T-cell (primary cell): ENCODE results near the gene SBNO1. TPM values are rescaled to one million over a fixed set of nuclear protein-coding genes. Genes with fewer than 3 reads are reported as not detected.
"Not testable (repeated sequence)": the region's sequence is repeated elsewhere in the genome, so short reads cannot be mapped to it uniquely, and the experiment has no call there.

Experiments used
- ATAC-seq, 4 experiments: fragments of 200-7000 bp in 3 of 4; fragments of 150-1000 bp in 1 of 4; cut with Tn5 transposase; replicated peaks in 1 of 4; 1 replicate in 3 of 4; 2 replicates in 1 of 4; pipeline ENCODE4 v1.10.0; 2021; ENCODE audit warnings: moderate library complexity in 3 of 4, mild to moderate bottlenecking in 2 of 4, moderate number of reproducible peaks in 1 of 4
- CTCF ChIA-PET, 2 donors: fragments of 300-600 bp; sonication (Branson Sonifier 250); formaldehyde crosslinking; loops; one replicate each; lab custom pipeline; 2022; ENCODE audit warnings: antibody characterized with exemption in 2 of 2; lab: Charles Lee
- POLR2A ChIA-PET, 2 donors: fragments of 300-600 bp; sonication (Branson Sonifier 250); formaldehyde crosslinking; loops; one replicate each; lab custom pipeline; 2022; ENCODE audit warnings: antibody characterized with exemption in 2 of 2; lab: Charles Lee
- DNase-seq, 35 experiments: peaks; one replicate each; pipeline versions ENCODE4 v3.0.0 to v3.0.0-alpha.2; 2013 to 2023
- H3K27ac ChIP-seq: one replicate; pipeline ENCODE4 v1.5.1; 2013; ENCODE audit warnings: low read length
- H3K27me3 ChIP-seq, 2 experiments: replicated peaks in 1 of 2; 1 replicate in 1 of 2; 2 replicates in 1 of 2; pipeline versions ENCODE4 v1.6.1 to v1.7.0; 2013; ENCODE audit warnings: low read length in 1 of 2, mixed read lengths in 1 of 2; ENCODE audit not compliant: control insufficient read depth in 2 of 2, insufficient read depth in 2 of 2; ENCODE audit errors: extremely low read depth in 1 of 2
- H3K36me3 ChIP-seq, 2 donors: 1 replicate in 1 of 2; 2 replicates in 1 of 2; pipeline versions ENCODE4 v1.6.1 to v1.7.0; 2013; ENCODE audit warnings: low read length in 1 of 2; ENCODE audit not compliant: control insufficient read depth in 2 of 2, insufficient read depth in 1 of 2; ENCODE audit errors: extremely low read depth in 1 of 2
- H3K4me1 ChIP-seq, 2 experiments: 1 replicate in 1 of 2; 2 replicates in 1 of 2; pipeline versions ENCODE4 v1.6.1 to v1.7.0; 2013; ENCODE audit warnings: low read length in 2 of 2, mixed read lengths in 1 of 2; ENCODE audit not compliant: insufficient read depth in 2 of 2, control insufficient read depth in 1 of 2; ENCODE audit errors: extremely low read depth in 1 of 2
- H3K4me3 ChIP-seq, 2 donors: 1 replicate in 1 of 2; 2 replicates in 1 of 2; pipeline versions ENCODE4 v1.5.1 to v1.7.0; 2013; ENCODE audit warnings: mild to moderate bottlenecking in 2 of 2, low read length in 1 of 2, moderate library complexity in 1 of 2; ENCODE audit not compliant: control insufficient read depth in 1 of 2; ENCODE audit errors: extremely low read depth in 1 of 2
- H3K9me3 ChIP-seq: 2 replicates; pipeline ENCODE4 v1.7.0; 2013
- H3K27ac Mint-ChIP-seq, 2 donors: one replicate each; pipeline ENCODE4 v1.8.0; 2020 to 2021; ENCODE audit warnings: mild to moderate bottlenecking in 2 of 2, mixed read lengths in 2 of 2
- H3K27me3 Mint-ChIP-seq, 2 donors: one replicate each; pipeline ENCODE4 v1.8.0; 2021 to 2022; ENCODE audit warnings: mixed read lengths in 2 of 2
- H3K36me3 Mint-ChIP-seq: one replicate; pipeline ENCODE4 v1.8.0; 2021; ENCODE audit warnings: mixed read lengths
- H3K4me1 Mint-ChIP-seq, 3 donors: one replicate each; pipeline ENCODE4 v1.8.0; 2020 to 2022; ENCODE audit warnings: mixed read lengths in 3 of 3, mild to moderate bottlenecking in 1 of 3
- H3K4me3 Mint-ChIP-seq, 3 donors: one replicate each; pipeline ENCODE4 v1.8.0; 2020 to 2022; ENCODE audit warnings: mild to moderate bottlenecking in 3 of 3, mixed read lengths in 3 of 3, moderate library complexity in 3 of 3
- H3K9me3 Mint-ChIP-seq, 3 donors: one replicate each; pipeline ENCODE4 v1.8.0; 2020 to 2022; ENCODE audit warnings: mixed read lengths in 3 of 3
- WGBS: methylation state at CpG from one replicate; pipeline ENCODE4 v1.1.5; 2013; ENCODE audit warnings: missing lambda C conversion rate; ENCODE audit not compliant: insufficient coverage; 5-methylcytosine and 5-hydroxymethylcytosine counted together
- total RNA-seq, 35 experiments: library from RNA in 6 of 35; stranded (reverse) in 6 of 35; fragments of 120-200 nt in 1 of 35; gene quantifications; one replicate each; pipeline versions ENCODE4 v1.2.1 to v1.2.4 and lab custom pipeline; 2013 to 2026

The SBNO1 gene
- total RNA-seq, 5 donors from 2014 or later (not counting 1 experiment from before 2014, with no cell fraction given) = 36.1 to 42.1 (median 38.6) TPM

- CTCF ChIA-PET = no interaction called here
- peaks cover 17 to 32% of the 10 kb centered on the region in 2 experiments for H3K4me1 ChIP-seq
- H3K27me3 ChIP-seq = no peaks in the 10 kb centered on the region
- Mint-ChIP-seq H3K9me3 (no peaks in the 10 kb centered on the region), H3K27me3 (no peaks in the 10 kb centered on the region), H3K36me3 (peaks cover 14% of the 10 kb centered on the region), H3K4me1 (peaks cover 30 to 46% (median 44%) of the 10 kb centered on the region in 3 donors), H3K4me3 (peak overlapping the region; percentile 82 to 87 (median 87)), H3K27ac (peak overlapping the region; percentile 88 to 92)
- DNase-seq (peak in 10 of 35 experiments; percentile 7 to 39 (median 22)), ATAC-seq (peak; percentile 6 to 26 (median 24))
- H3K9me3 ChIP-seq = no peaks in the 10 kb centered on the region
- peaks cover 5 to 21% of the 10 kb centered on the region in 2 donors for H3K36me3 ChIP-seq
- H3K4me3 ChIP-seq = peak overlapping the region; percentile 49 to 67
- WGBS = 14% methylated on average over 65 of the region's 66 CpGs
- H3K27ac ChIP-seq = peak overlapping the region; percentile 55
- POLR2A ChIA-PET = no interaction called here
Measured at GRCh38 chr12:123389560-123390351, 25.1 kb upstream of the SBNO1 start.

- Histone ChIP-seq H3K9me3 (no peaks in the 10 kb centered on the region), H3K27ac (no peak overlapping the region), H3K4me3 (peak overlapping the region in 1 of 2 donors; percentile 49), H3K4me1 (peaks cover 19 to 38% of the 10 kb centered on the region in 2 experiments), H3K27me3 (no peaks in the 10 kb centered on the region), H3K36me3 (peaks cover 5 to 16% of the 10 kb centered on the region in 2 donors)
- H3K4me3 Mint-ChIP-seq = peak overlapping the region in 1 of 3 donors; percentile 87
- H3K27me3 Mint-ChIP-seq = no peaks in the 10 kb centered on the region
- ATAC-seq = peak in 2 of 4 experiments; percentile 55 to 56
- POLR2A ChIA-PET = interaction anchor here in 1 of 2 donors (0.5 kb wide), 1 partner anchor 453 kb away, joined by 4 read pairs; no protein-coding TSS in a partner anchor
- peaks cover 33 to 47% (median 43%) of the 10 kb centered on the region in 3 donors for H3K4me1 Mint-ChIP-seq
- H3K9me3 Mint-ChIP-seq = no peaks in the 10 kb centered on the region
- H3K36me3 Mint-ChIP-seq = peaks cover 11% of the 10 kb centered on the region
- CTCF ChIA-PET = no interaction called here
- WGBS = under 1% methylated on average over 75 of the region's 102 CpGs
- peak in 4 of 35 experiments; percentile 5 to 39 (median 12) for DNase-seq
- H3K27ac Mint-ChIP-seq = no peak overlapping the region
Measured at GRCh38 chr12:123388951-123389559, 24.4 kb upstream of the SBNO1 start.

DNA sequence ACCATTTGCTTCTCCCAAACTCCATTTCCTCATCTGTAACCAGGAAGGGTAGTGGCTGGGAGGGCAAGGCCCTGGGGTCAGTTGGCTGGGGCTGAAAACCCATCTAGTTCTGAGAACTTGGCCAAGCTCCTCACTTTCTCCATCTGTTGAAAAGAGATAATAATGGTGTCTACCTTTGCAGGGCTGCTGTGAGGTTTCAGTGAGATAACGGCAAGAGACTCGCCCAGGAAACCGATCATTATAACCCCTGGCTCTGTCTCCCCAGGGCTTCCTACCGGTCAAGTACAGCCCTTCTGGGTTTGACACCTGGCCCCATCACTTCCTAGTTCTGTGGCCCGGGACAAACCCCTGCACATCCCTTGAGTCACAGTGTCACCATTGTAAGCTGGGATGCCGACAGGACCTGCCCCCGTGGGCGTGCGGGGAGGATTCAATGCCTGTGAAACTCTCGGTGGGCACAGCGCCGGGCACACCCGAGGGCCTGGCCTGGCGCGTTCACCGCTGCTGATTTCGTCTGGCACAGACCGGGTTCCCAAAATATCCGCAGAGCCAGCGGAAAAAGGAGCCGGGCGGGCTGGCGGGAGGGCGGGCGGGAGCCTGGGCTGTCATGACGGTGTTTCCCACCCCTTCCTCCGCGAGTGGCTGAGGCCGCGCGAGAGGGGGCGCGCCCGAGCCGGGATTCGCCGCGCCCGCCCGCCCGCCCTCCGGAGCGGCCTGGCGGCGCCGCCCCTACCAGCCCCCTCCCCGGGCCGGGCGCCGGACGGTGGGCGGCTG, 23.7 kb upstream of the SBNO1 start:
- peak overlapping the region; percentile 80 to 94 for H3K4me3 ChIP-seq

DNA sequence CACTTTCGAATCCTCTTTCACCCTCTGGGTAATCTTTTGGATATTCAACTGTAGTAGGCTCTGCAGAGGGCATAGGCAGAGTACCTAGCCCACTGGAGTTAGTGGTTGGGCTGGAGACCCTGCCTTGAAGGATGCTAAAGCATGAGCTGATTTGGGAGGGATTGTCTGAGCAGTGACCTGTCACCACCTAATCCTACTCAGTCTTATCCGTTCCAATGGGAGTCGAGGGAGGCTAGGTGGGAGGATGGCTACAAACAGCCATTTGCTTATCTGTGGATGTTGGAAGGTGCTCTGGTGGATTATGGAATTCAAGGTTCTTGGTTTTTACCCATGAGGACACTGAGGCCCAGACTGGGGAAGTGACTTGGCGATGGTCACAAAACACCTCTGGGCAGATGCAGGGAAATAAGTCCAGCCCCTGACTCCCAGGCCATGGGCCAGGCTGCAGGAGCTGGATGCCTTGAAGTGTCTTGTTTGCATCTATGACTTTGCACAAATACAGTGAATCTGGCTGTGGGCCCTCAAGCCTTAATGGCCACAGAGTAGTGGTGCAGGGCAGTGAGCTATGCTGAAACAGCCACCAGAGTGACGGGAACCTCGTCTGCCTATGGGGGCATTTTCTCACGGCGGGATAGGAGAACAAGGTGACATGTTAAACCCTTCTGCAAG, 23.0 kb upstream of the SBNO1 start:
- peaks cover 5 to 15% of the 10 kb centered on the region in 2 donors for H3K36me3 ChIP-seq
- H3K4me3 ChIP-seq = peak overlapping the region; percentile 80 to 94
- peaks cover 19 to 44% of the 10 kb centered on the region in 2 experiments for H3K4me1 ChIP-seq
- ChIA-PET CTCF (interaction anchor here in 1 of 2 donors (1.5 kb wide), 1 partner anchor 21 kb away, joined by 5 read pairs; no protein-coding TSS in a partner anchor), POLR2A (interaction anchor here in 1 of 2 donors (0.7 kb wide), 1 partner anchor 479 kb away, joined by 3 read pairs; no protein-coding TSS in a partner anchor)
- H3K27me3 Mint-ChIP-seq = no peaks in the 10 kb centered on the region
- H3K27ac ChIP-seq = peak overlapping the region; percentile 73
- peaks cover 42 to 48% (median 42%) of the 10 kb centered on the region in 3 donors for H3K4me1 Mint-ChIP-seq
- ATAC-seq (no peak), DNase-seq (no peak)
- H3K9me3 Mint-ChIP-seq = no peaks in the 10 kb centered on the region
- H3K27me3 ChIP-seq = no peaks in the 10 kb centered on the region
- H3K36me3 Mint-ChIP-seq = peaks cover 9% of the 10 kb centered on the region
- H3K4me3 Mint-ChIP-seq = peak overlapping the region; percentile 79 to 85 (median 81)
- H3K9me3 ChIP-seq = no peaks in the 10 kb centered on the region
- peak overlapping the region; percentile 85 to 88 for H3K27ac Mint-ChIP-seq
- WGBS = 100% methylated on average over 1 of the region's 8 CpGs

More for the DNA sequence above, 23.7 kb upstream of the SBNO1 start:
- H3K9me3 ChIP-seq = no peaks in the 10 kb centered on the region
- POLR2A ChIA-PET = interaction anchor here in 1 of 2 donors (0.5 kb wide), 1 partner anchor 453 kb away, joined by 4 read pairs; no protein-coding TSS in a partner anchor
- Mint-ChIP-seq H3K4me1 (peaks cover 40 to 52% (median 46%) of the 10 kb centered on the region in 3 donors), H3K4me3 (peak overlapping the region; percentile 79 to 85 (median 81)), H3K27me3 (no peaks in the 10 kb centered on the region), H3K9me3 (no peaks in the 10 kb centered on the region), H3K36me3 (peaks cover 11% of the 10 kb centered on the region), H3K27ac (peak overlapping the region; percentile 85 to 88)
- H3K4me1 ChIP-seq = peaks cover 19 to 42% of the 10 kb centered on the region in 2 experiments
- ATAC-seq = peak; percentile 71 to 78 (median 73)
- peaks cover 5 to 16% of the 10 kb centered on the region in 2 donors for H3K36me3 ChIP-seq
- peak; percentile 45 to 85 (median 67) for DNase-seq
- peak overlapping the region; percentile 73 for H3K27ac ChIP-seq
- CTCF ChIA-PET = no interaction called here
- WGBS = 0% methylated on average over 26 of the region's 52 CpGs
- H3K27me3 ChIP-seq = no peaks in the 10 kb centered on the region

- not testable (repeated sequence) for H3K36me3 ChIP-seq, ATAC-seq, DNase-seq, H3K27ac ChIP-seq, H3K9me3 Mint-ChIP-seq, H3K27me3 Mint-ChIP-seq, H3K4me3 Mint-ChIP-seq, H3K4me3 ChIP-seq, H3K27ac Mint-ChIP-seq, H3K36me3 Mint-ChIP-seq, H3K9me3 ChIP-seq, H3K27me3 ChIP-seq
- peaks cover 19 to 39% of the 10 kb centered on the region in 2 experiments for H3K4me1 ChIP-seq
- WGBS = 90% methylated on average over 2 of the region's 9 CpGs
- peaks cover 26 to 32% (median 32%) of the 10 kb centered on the region in 3 donors for H3K4me1 Mint-ChIP-seq
- ChIA-PET POLR2A (interaction anchor here in 1 of 2 donors (0.6 kb wide), 1 partner anchor 35 kb away, joined by 3 read pairs; no protein-coding TSS in a partner anchor), CTCF (interaction anchor here (0.6 to 1.4 kb wide), 4 partner anchors 9 to 1544 kb away, joined by 3 to 5 read pairs (median 4); no protein-coding TSS in a partner anchor)
Measured at GRCh38 chr12:123385536-123385935, 20.9 kb upstream of the SBNO1 start.
